Measurements from ENCODE around the gene ELK3. TPM values are rescaled to one million over a fixed set of nuclear protein-coding genes. Genes with fewer than 3 reads are reported as not detected.

Gene ELK3
- total RNA-seq, 1 donor from 2014 or later: 29.1 TPM

DNA sequence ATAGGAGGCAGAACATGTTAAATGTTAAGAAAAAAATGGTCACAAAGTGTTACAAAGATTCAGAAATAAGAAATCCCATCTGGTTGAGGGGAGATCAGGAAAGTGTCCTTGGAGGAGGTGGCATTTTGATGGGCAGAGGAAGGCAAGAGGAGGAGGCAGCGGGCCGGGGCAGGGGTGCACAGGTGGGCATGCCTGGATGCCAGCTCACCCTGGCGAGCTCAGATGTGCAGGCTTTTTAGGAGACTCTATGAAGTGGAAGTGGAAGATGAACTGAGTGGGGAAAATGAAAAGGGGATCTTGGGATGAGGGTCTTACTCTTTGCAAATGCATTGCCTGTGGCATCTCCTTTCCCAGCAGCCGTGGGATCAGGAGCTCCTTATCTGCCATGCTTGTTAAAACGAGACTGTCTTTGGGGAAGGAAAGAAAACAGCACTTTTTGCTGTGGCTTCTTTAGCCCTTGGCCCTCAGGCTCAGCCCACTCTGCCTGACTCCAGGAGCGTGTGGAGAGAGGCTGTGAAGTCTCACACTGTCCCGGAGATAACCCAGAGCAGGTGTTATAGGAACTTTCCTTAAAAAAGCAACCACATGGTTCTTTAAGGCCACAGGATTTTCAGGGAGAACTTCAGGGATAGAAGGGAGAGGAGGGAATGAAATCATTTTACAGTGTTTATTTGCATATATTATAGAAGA, 62.6 kb downstream of the ELK3 start:
- no peak for ATAC-seq
- DNase-seq: no peak
- Histone ChIP-seq H3K27ac (no peak overlapping the region), H3K4me1 (peaks cover 32% of the 10 kb centered on the region), H3K36me3 (peaks cover 34% of the 10 kb centered on the region), H3K9me3 (no peaks in the 10 kb centered on the region), H3K27me3 (ENCODE audit: low read depth) (no peaks in the 10 kb centered on the region), H3K4me3 (no peak overlapping the region)
- intact Hi-C loops (cut with DNase I): no loop called here
- TF ChIP-seq, protein P1, sequence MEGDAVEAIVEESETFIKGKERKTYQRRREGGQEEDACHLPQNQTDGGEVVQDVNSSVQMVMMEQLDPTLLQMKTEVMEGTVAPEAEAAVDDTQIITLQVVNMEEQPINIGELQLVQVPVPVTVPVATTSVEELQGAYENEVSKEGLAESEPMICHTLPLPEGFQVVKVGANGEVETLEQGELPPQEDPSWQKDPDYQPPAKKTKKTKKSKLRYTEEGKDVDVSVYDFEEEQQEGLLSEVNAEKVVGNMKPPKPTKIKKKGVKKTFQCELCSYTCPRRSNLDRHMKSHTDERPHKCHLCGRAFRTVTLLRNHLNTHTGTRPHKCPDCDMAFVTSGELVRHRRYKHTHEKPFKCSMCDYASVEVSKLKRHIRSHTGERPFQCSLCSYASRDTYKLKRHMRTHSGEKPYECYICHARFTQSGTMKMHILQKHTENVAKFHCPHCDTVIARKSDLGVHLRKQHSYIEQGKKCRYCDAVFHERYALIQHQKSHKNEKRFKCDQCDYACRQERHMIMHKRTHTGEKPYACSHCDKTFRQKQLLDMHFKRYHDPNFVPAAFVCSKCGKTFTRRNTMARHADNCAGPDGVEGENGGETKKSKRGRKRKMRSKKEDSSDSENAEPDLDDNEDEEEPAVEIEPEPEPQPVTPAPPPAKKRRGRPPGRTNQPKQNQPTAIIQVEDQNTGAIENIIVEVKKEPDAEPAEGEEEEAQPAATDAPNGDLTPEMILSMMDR (IDR thresholded peaks at IDR 0.05): no peak

DNA sequence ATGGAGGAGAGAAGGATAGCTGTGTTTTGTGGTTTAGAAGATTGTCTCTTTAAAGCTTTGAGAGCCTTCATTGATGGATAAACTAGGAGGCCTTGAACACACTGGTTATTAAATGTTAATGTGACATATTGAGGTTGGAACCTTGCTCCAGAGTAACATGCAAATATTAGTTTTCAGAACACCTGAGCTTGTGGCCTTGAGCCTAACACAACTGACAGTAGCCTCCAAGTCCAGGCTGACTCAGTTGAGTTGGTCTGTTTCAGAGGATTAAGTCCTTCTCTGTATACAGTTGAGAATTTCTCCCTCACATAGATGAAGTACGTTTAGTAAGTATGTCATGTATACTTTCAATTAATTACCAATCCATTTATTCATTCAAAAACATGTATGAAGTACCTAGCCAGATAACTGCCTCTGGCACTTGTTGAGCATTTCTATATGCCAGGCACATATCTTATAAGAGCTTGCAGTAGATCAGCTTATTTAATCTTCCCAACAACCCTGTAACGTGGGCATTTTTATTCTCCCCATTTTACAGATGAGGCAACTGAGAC, 63.5 kb downstream of the ELK3 start:
- Histone ChIP-seq H3K4me3 (no peak overlapping the region), H3K27me3 (ENCODE audit: low read depth) (no peaks in the 10 kb centered on the region), H3K9me3 (no peaks in the 10 kb centered on the region), H3K4me1 (peaks cover 32% of the 10 kb centered on the region), H3K27ac (peak overlapping the region; percentile 25), H3K36me3 (peaks cover 35% of the 10 kb centered on the region)
- intact Hi-C loops (cut with DNase I): no loop called here
- TF ChIP-seq, protein P1 (IDR thresholded peaks at IDR 0.05): no peak
- DNase-seq (no peak), ATAC-seq (no peak)

DNA sequence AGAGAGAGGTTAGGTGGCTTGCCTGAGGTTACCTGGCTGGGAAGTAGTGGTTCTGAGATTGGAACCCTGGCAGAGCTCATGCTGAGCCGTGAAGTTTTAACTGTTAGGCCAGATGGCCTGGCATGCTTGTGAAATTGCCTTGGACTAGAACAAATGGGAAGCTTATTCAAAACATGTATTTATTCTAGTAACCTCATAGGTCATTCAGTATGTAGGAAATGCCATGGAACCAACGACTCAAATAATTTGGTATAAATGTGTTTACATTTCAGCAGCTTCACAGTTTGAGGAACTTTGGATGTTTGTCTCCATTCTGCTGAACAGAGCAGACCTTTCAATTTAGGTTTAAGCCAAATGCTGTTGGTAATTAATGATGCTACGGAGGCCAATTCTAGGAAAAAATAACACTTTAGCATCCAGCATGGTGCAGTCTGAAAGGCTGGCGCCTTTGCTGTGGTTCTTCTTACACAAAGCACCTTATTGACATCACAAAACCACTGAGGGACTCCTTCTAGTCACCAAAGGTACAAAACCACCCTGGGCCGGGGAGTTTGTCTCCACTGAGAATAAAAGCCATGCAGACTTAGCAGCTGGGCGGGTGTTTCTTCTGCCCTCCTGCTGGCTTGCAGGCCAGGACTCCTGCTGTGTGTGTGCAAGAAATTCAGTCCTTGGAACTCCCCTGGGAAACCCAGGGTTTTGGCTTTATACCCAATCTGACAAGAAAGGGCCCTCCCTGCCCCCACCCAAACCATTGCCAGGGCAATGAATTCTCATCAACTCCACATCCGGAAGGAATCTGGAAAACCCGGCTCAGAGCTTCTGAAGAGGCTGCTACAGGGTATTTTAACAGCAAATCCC, 64.2 kb downstream of the ELK3 start:
- peaks cover 35% of the 10 kb centered on the region for H3K36me3 ChIP-seq
- H3K27ac ChIP-seq: peak overlapping the region; percentile 25
- intact Hi-C loops (cut with DNase I): no loop called here
- no peaks in the 10 kb centered on the region for H3K9me3 ChIP-seq
- no peak overlapping the region for H3K4me3 ChIP-seq
- H3K4me1 ChIP-seq: peaks cover 32% of the 10 kb centered on the region
- ATAC-seq: peak in 1 of 2 donors; percentile 10
- no peaks in the 10 kb centered on the region for H3K27me3 ChIP-seq (ENCODE audit: low read depth)
- no peak for DNase-seq
- TF ChIP-seq, protein P1 (IDR thresholded peaks at IDR 0.05): no peak

DNA sequence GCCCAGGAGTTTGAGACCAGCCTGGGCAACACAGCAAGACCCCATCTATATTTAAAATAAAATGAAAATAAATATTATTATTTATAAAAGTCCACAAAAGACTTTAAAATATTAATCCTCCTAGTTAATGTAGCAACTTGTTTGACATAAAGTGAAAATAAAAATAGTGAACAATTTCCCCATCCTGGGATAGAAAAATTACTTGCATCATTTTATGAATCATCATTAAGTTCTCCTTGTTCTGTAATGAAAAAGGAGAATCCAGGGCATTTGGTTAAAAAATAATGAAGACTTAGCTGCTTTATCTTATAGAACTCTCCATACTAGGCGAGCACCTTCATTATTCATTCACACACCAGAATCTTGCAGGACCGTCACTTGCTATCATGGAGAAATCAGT, 66.1 kb downstream of the ELK3 start:
- peaks cover 25% of the 10 kb centered on the region for H3K4me1 ChIP-seq
- TF ChIP-seq, protein P1 (IDR thresholded peaks at IDR 0.05): no peak
- no peak overlapping the region for H3K4me3 ChIP-seq
- no peak for ATAC-seq
- peaks cover 35% of the 10 kb centered on the region for H3K36me3 ChIP-seq
- intact Hi-C loops (cut with DNase I): no loop called here
- DNase-seq: no peak
- H3K27me3 ChIP-seq (ENCODE audit: low read depth): no peaks in the 10 kb centered on the region
- H3K27ac ChIP-seq: no peak overlapping the region
- H3K9me3 ChIP-seq: no peaks in the 10 kb centered on the region

DNA sequence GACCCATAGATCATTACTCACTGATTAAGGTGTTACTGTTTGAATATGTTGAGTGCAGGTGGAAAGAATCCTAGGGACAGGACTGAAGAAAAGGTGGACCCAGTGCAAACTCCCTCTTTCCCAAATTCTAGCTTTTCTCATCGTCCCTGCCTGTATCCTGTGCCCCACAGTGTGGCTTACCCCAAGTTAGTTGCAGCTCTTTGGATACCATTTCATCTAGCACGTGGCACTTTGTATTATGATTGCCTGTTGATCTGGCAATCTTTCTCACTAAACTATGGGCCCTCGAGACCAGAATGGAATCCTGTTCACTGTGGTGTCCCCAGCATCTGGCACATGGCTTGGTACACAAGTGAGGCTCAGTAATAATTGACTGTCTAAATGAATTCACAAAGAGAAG, 66.5 kb downstream of the ELK3 start:
- no peak for ATAC-seq
- Histone ChIP-seq H3K27me3 (ENCODE audit: low read depth) (no peaks in the 10 kb centered on the region), H3K27ac (no peak overlapping the region), H3K9me3 (no peaks in the 10 kb centered on the region), H3K4me3 (no peak overlapping the region), H3K36me3 (peaks cover 35% of the 10 kb centered on the region), H3K4me1 (peaks cover 24% of the 10 kb centered on the region)
- TF ChIP-seq, protein P1 (IDR thresholded peaks at IDR 0.05): no peak
- DNase-seq: no peak
- intact Hi-C loops (cut with DNase I): no loop called here

All from lower lobe of right lung (tissue), 2 donors.